ENCODE measurements around the gene GNAT3. TPM values are rescaled to one million over a fixed set of nuclear protein-coding genes. Genes with fewer than 3 reads are reported as not detected.

The GNAT3 gene
- total and polyA plus RNA-seq, 2 of the 8 experiments (the other 6 are each of a cell fraction or from before 2014, with no cell fraction given): not detected

DNA sequence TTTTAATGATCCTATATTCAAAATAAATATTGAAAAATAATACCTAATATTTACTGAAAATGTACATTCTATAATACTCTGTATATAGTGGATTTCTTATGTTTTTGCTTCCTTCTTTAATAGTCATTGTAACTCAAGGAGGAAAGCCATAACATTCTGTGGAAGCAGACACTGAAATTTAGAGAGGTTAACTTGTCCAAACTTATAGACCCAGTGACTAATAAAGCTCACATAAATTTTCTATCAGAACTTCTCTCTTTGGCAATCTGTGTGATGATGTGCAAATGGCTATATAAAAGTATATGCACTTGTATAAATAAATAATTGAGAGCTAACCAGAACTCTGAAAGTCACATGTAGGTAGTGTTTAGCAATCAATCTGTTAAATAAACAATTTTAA is 26.1 kb downstream of the GNAT3 start:
- no peaks in the 10 kb centered on the region for H3K79me1 ChIP-seq (ENCODE audit: low read depth, low read length)
- no peak overlapping the region for H2AFZ ChIP-seq (ENCODE audit: low read length)
- no peak overlapping the region for H4K8ac ChIP-seq (ENCODE audit: extremely low read depth, insufficient read depth, low read length)
- H3K56ac ChIP-seq (replicated peaks; ENCODE audit: insufficient read length, low read depth, low read length): no peak overlapping the region
- no peaks in the 10 kb centered on the region for H3K36me3 ChIP-seq (ENCODE audit: control insufficient read depth in 2 of 4, insufficient read depth in 4 of 4, low read length in 3 of 4)
- no peaks in the 10 kb centered on the region for H3K23me2 ChIP-seq (ENCODE audit: low read depth, low read length)
- H3K18ac ChIP-seq (ENCODE audit: extremely low read depth, low read length): no peak overlapping the region
- FAIRE-seq (no peak), DNase-seq (ENCODE audit: low read depth in 1 of 2, low spot score in 2 of 2) (no peak)
- no peak overlapping the region for H3K27ac ChIP-seq (ENCODE audit: low read depth, low read length)
- no peak overlapping the region for H2BK15ac ChIP-seq (ENCODE audit: low read length)
- ChIA-PET POLR2A (ENCODE audit: partially characterized antibody) (no interaction called here), CTCF (ENCODE audit: partially characterized antibody) (interaction anchor here (0.7 kb wide), 1 partner anchor 139 kb away, joined by 4 read pairs; no protein-coding TSS in a partner anchor)
- no peak overlapping the region for H3K4me2 ChIP-seq (ENCODE audit: insufficient read depth in 1 of 2, low read depth in 2 of 2, low read length in 2 of 2)
- no peaks in the 10 kb centered on the region for H3K27me3 ChIP-seq (replicated peaks in 1 of 4; ENCODE audit: control insufficient read depth in 3 of 4, extremely low read depth in 1 of 4, insufficient read depth in 3 of 4, low read length in 3 of 4)
- H2BK20ac ChIP-seq (ENCODE audit: low read length): no peak overlapping the region
- TF ChIP-seq NANOG (IDR thresholded peaks at IDR 0.05; ENCODE audit: insufficient read depth, low read depth, low read length, poor library complexity, severe bottlenecking): no peak
- TF ChIP-seq RFX5 (IDR thresholded peaks at IDR 0.05; ENCODE audit: borderline replicate concordance, low read depth, low read length): no peak
- no peak for TF ChIP-seq BRCA1 (IDR thresholded peaks at IDR 0.05; ENCODE audit: low read depth, low read length)
- no peak for TF ChIP-seq CREB1 (IDR thresholded peaks at IDR 0.05)
- no peak for TF ChIP-seq CEBPB (IDR thresholded peaks at IDR 0.05; ENCODE audit: low read depth, low read length)
- no peak for TF ChIP-seq PHF8 (conservative IDR thresholded peaks at IDR 0.05; ENCODE audit: low read depth, low read length)
- TF ChIP-seq TAF7 (optimal IDR thresholded peaks at IDR 0.05; ENCODE audit: borderline replicate concordance, low read depth, low read length): no peak
- TF ChIP-seq, protein P1, sequence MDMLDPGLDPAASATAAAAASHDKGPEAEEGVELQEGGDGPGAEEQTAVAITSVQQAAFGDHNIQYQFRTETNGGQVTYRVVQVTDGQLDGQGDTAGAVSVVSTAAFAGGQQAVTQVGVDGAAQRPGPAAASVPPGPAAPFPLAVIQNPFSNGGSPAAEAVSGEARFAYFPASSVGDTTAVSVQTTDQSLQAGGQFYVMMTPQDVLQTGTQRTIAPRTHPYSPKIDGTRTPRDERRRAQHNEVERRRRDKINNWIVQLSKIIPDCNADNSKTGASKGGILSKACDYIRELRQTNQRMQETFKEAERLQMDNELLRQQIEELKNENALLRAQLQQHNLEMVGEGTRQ (IDR thresholded peaks at IDR 0.05; ENCODE audit: low read length): no peak
- TF ChIP-seq SIN3A (conservative IDR thresholded peaks at IDR 0.05 in 1 of 2, IDR thresholded peaks at IDR 0.05 in 1 of 2; ENCODE audit: low read depth in 1 of 2, low read length in 2 of 2): no peak
- TF ChIP-seq, protein P2, sequence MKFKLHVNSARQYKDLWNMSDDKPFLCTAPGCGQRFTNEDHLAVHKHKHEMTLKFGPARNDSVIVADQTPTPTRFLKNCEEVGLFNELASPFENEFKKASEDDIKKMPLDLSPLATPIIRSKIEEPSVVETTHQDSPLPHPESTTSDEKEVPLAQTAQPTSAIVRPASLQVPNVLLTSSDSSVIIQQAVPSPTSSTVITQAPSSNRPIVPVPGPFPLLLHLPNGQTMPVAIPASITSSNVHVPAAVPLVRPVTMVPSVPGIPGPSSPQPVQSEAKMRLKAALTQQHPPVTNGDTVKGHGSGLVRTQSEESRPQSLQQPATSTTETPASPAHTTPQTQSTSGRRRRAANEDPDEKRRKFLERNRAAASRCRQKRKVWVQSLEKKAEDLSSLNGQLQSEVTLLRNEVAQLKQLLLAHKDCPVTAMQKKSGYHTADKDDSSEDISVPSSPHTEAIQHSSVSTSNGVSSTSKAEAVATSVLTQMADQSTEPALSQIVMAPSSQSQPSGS (IDR thresholded peaks at IDR 0.05; ENCODE audit: low read length): no peak
- TF ChIP-seq JUND (IDR thresholded peaks at IDR 0.05; ENCODE audit: low read length): no peak
- no peak for TF ChIP-seq EZH2 (IDR thresholded peaks at IDR 0.05; ENCODE audit: low read depth, low read length, severe bottlenecking)
- H3K79me2 ChIP-seq (ENCODE audit: control insufficient read depth in 1 of 2, insufficient read depth in 2 of 2, low read length in 2 of 2): no peaks in the 10 kb centered on the region
- H2BK5ac ChIP-seq (ENCODE audit: low read depth, low read length): no peak overlapping the region
- H3K9me3 ChIP-seq (ENCODE audit: insufficient read depth in 2 of 2, low read depth in 1 of 2, low read length in 1 of 2): no peaks in the 10 kb centered on the region
- H4K20me1 ChIP-seq (replicated peaks in 1 of 2; ENCODE audit: control insufficient read depth in 1 of 2, insufficient read depth in 2 of 2, low read length in 2 of 2): no peaks in the 10 kb centered on the region
- no peak overlapping the region for H3K9ac ChIP-seq (replicated peaks in 1 of 4; ENCODE audit: extremely low read depth in 1 of 4, low read depth in 3 of 4, low read length in 3 of 4)
- no peak overlapping the region for H4K5ac ChIP-seq (ENCODE audit: insufficient read length, low read depth, low read length)
- H2AK5ac ChIP-seq (ENCODE audit: low read depth, low read length): no peak overlapping the region
- H2BK120ac ChIP-seq (replicated peaks; ENCODE audit: low read depth, low read length): no peak overlapping the region
- H3K14ac ChIP-seq (ENCODE audit: insufficient read length): no peak overlapping the region
- peaks cover 0 to 3% (median 0%) of the 10 kb centered on the region in 4 experiments; a peak in 2 of 7 replicates for H3K4me1 ChIP-seq (replicated peaks in 1 of 4; ENCODE audit: control insufficient read depth in 3 of 4, insufficient read depth in 4 of 4, low read length in 3 of 4)
- no peak overlapping the region for H4K91ac ChIP-seq (replicated peaks; ENCODE audit: insufficient read length, low read length)
- no peak overlapping the region for H3K4ac ChIP-seq (replicated peaks; ENCODE audit: insufficient read length, low read depth, low read length)
- no peak overlapping the region for H2BK12ac ChIP-seq (ENCODE audit: low read depth, low read length)
- H3K4me3 ChIP-seq (ENCODE audit: extremely low read depth in 1 of 4, insufficient read depth in 2 of 4, low read depth in 3 of 4, low read length in 4 of 4): no peak overlapping the region
- no peak overlapping the region for H3K23ac ChIP-seq (ENCODE audit: insufficient read length)

All from H1 (cell line).